GM19397 (cell line): ENCODE results near the gene ROCK2.

Experiments
- ATAC-seq: cut with Tn5 transposase; IDR thresholded peaks from one replicate; pipeline ENCODE4 v1.9.1; 2021; ENCODE audit warnings: mild to moderate bottlenecking, moderate library complexity; ENCODE audit not compliant: unreplicated experiment

ROCK2 gene

DNA sequence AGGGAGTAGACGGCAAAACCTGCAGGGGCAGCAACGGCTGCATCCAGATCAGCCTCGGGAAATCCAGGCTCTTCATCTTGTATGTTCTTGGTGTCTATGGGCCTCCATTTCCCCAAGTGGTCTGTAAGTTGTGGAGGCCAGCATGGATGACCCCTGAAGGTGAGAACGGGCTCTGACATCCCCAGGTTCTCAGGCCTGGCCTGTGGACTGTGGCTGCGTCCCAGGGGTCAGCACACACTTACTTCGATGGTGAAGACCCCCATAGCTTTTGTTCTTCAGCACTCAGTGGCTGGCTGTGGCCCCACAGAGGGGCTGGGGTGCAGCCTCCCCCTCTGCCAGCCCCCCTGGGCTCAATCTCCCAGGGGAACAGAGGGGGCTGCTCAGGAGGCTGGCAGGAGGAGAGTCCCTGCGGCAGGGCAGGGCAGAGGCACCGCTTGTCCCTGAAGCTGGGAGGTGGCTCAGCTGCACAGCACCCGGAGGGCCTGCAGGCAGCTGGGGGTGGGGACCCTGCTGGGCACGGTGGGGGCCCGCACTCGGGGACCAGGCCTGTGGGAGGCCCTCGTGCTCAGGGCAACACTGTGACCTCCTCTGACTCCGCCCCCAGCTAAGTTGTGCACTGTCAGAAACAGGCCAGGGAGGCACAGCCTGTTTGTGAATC is 185.4 kb downstream of the ROCK2 start:
- ATAC-seq, result no peak

DNA sequence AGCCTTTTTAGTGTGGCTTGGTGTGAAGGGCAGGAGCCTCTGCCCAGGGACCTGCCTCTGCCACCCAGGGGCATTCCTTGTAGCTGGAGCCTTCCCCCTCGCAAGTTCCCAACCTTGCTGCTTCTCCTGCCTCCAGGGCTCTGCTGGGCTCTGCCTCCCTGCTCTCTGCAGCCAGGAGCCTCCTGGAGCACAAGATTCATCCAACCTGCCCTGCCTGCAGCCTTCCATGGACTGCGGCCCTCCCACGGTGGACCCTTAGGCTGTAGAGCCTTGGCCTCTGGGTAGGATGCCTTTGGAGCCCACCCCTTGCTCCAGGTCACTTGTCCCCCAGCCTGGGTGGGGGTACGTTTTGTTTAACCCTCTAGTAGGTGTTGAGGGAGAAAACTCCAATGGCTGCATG is 186.7 kb downstream of the ROCK2 start:
- ATAC-seq, result no peak

DNA sequence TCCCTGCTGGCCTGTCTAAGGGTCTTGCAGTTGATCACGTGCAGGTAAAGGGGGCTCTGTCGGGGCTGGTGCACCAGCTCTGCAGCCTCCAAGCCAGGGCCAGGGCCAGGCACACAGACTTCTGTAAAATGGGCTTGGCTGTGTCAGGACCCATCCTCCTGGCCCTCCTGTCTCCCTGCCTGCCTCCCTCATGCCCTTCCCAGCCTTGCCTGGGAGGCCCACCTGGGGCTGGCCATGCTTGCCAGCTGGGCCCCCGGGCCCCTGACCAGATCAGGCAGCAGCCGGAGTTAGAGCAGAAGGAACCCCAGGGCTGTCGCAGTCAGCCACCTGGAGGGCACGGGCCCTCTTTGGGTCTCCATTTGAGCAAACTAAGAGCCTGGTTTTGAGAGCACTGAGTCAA is 187.1 kb downstream of the ROCK2 start:
- no peak for ATAC-seq

DNA sequence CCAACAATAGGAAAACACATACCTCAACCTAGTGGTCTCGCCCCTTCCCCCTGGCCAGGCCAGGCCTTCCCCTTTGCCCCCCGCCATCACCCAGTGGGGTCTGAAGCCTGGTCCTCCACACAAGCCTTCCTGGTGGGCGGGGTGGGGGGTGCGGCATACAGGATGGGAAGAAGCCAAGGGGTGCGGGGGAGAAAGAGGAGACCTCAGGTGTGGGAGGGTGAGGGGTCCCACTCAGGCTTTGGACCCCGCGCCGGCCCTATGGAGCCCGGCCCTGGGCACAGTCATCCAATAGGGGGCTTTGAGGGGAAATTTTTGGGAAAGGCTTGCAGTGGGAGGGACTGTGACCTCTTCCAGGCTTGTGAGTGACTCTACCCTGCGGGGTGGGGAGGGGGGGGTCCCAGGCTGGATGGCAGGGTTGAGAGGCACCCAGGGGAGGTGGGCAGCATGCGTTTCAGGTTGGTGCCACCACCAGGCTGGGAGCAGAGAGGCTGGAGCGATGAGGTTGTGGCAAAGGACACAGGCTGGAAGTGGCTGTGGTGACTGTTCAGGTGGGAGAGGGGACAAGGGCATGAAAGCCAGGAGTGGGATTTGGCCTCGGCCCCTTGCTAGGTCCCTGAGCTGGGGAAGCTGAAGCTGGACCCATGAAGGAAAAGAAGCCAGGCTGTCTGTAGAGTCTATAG is 187.9 kb downstream of the ROCK2 start:
- ATAC-seq, result no peak

DNA sequence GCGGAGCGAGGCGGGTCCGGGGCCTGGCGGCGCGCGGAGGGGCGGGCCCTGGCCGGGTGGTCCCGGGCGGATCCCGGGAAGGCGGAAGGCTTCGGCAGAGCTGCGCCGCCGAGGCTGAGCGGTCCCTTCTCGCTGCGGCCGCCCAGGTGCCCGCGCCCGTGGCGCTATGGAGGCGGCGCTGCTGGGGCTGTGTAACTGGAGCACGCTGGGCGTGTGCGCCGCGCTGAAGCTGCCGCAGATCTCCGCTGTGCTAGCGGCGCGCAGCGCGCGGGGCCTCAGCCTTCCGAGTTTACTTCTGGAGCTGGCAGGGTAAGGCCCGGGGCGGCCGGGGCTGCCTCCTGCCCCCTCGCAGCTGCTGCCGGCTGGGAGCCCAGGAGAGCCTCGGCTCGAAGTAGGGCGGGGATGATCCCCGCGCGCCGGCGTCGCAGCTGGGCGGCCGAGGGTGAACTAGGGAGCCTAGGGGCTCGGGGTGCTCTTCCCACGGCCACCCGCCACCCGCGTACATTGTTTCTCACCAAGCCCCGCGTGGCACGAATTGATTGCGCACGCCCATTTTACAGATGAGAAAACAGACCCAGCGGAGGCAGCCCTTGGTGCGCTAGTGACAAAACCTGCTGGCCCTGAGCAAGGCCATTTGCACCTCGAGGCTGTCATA is 188.9 kb downstream of the ROCK2 start, which contains the start of gene SLC66A3:
TSS of gene SLC66A3 (plus strand) at position 87 of the 655 bp plus-strand sequence. CDS start at position 167, 80 bp downstream.
- peak; percentile 82 for ATAC-seq

DNA sequence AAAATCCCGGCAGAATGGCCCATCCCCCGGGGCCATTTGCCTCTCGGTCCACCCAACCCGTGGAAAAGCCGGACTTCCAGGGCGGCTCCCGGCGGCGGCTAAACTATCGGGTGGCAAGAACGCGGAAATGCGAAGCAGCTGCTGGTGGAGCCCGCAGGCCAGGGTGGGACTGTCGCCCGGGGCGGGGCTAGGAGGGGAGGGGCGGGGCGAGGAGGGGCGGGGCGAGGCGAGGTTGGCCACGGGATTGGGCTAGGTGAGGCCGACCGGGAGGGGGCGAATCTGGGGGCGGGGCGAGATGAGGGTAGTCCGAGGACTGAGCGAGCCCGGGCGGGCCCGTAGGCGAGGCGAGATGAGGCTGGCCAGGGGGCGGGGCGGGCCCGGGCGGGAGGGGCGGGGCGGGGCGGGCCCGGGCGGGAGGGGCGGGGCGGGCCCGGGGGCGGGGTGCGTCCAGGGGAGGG is 189.5 kb downstream of the ROCK2 start:
- peak; percentile 61 for ATAC-seq

DNA sequence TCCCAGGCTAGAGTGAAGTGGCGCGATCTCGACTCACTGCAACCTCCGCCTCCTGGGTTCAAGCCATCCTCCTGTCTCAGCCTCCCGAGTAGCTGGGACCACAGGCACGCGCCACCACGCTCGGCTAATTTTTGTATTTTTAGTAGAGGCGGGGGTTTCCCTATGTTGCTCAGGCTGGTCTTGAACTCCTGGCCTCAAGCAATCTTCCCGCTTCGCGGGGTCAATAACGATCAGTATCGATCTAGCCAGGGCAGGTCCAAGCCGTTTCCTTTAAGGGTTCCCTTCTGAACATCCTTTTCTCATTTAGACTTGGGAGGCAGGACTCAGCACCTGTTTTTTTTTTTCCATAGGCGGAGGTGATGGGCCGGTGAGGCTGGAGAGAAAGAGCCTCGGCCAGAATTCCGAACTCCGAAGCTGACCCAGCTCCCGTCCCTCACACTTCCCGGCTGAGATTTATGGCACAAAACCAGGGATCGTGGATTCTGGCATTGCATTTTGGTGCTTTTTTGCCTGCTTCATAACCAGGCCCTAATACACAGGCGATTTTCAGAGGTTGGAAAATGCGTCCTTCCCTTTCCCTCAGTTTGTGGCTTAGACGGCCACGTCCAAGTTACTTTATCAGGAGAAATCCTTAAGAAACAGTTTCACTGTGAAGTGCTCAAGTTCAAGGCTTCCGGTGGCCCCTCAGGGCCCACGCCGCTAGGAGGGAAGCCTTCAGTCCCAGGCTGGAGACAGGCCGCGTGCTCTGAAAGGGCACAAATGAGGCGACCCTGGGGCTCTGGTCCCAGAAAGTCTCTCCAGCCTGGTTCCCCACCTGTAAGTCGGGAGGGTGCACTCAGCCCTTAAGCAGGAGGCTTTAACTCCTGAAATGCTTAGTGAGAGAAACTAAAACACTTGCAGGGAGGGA is 190.2 kb downstream of the ROCK2 start:
- ATAC-seq, result peak; percentile 5

DNA sequence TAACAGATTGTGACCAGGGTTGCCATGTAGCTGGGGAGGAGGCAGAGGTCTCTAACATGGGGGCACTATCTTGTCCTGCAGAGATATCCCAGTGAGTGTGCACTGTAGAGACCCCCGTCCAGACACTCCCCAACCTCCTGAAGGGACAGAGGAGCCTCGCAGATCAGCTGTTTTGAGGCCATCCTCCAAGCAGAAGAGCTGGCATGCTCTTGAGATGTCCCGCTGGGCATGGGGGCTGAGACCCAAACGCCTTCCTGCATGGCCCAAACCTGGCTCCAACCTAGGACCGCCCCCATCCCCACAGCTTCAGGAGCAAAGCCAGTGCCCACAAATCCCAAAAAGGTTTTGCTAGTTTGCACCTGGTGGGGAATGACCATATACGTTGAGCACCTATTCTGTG is 191.8 kb downstream of the ROCK2 start:
- no peak for ATAC-seq

DNA sequence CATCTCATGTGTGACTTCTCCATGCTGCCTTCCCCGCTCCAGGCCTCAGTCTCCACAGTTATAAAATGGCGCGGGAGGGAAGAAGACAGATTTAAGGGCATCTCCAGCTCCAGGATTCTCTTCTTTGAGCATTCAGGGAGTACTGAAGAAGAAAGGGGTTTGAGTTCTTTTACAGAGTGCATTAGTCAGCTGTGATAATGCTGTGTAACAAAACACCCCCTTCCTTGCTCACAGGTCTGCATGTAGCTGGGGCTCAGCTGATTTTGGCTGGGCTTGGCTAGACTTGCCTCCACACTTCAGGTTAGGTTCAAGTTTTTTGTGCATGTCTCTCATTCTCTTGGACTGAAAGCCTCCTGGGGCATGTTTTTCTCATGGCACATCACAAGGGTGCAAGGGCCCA is 197.2 kb downstream of the ROCK2 start:
- ATAC-seq, result no peak

DNA sequence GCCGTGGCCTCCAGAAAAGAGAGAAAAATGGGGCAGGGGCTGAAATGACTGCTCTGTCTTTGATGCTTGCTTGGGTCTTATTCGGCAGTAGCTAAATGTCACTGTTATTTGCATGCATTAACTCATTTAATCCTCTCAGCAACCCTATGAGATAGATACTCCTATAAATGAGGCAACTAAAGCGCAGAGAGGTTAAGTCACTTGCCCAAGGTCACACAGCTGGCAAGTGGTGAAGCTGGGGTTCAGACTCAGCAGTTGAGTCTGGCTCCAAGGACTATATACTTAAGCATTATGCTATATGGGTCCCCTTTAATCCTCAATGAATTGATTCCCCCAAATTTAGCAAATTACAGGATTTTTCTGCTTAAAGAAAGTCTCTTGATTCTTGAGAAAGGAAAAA is 198.4 kb downstream of the ROCK2 start:
- no peak for ATAC-seq

DNA sequence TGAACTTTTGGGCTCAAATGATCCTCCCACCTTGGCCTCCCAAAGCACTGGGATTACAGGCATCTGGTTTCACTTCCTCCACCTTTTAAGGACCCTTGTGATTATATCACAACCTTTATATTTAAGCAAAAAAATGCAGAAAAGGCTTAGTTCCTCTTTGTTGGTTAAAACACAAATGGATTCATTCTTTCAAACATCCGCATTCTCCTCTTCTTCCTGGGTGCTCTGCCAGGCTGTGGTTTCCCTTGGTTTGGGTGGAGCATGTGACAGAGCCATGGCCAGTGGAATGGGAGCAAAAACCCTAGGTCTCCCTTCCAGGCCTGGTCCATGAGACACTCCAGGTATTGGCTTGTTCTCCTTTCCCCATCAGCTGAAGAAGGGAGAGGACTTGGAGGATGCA is 199.1 kb downstream of the ROCK2 start:
- no peak for ATAC-seq

DNA sequence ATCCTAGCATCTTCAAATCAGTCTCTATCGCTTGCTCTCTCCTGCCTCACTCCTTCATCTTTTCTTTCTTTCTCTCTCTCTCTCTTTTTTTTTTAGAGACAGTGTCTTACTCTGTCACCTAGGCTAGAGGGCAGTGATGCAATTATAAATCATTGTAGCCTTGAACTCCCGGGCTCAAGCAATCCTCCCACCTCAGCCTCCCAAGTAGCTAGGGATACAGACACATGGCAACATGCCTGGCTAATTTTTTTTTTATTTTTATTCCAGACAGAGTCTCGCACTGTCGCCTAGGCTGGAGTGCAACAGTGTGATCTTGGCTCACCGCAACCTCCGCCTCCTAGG is 199.7 kb downstream of the ROCK2 start:
- no peak for ATAC-seq

DNA sequence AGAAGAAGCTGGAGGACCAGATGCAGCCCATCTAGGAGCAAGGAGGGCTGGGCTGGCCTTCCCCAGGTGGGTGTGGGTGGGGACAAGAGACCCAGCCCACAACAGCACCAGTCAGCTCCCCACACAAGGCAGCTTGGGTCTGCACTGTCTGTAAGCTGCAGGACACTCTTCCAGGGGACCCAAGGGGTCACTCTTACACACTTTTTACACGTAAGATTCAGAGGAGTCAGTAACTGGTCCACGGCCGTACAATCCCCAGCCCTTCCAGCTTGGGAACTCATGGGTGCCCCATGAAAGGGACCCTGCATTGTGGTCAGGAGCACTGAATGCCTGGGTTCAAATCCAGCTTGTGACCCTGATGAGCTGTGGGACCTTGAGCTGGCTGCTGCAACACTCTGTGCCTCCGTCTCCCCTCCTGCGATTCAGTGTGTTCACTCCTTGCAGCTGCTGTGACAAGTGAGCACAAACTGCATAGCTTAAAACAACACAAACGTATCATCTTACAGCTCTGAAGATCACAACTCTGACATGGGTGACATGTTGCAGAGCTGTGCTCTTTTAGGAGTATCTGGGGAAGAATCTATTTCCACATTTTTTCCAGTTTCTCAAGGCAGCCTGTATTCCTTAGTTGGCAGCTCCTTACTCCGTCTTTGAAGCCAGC is 200.2 kb downstream of the ROCK2 start:
- no peak for ATAC-seq

DNA sequence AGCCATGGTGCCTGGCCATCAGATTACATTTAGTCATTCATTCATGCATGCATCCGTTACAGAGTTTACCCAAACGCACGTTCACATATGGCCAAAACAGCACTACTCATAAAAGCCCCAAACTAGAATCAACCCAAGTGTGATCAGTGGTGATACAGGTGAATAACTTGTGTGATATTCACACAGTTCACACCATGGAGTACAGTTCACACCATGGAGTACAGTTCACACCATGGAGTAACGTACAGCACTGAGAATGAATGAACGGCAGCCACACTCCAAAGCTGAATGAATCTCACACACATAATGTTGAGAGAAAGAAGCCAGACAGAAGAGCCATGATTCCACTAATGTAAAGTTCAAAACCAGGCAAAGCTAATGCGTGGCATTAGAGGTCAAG is 201.4 kb downstream of the ROCK2 start:
- no peak for ATAC-seq

DNA sequence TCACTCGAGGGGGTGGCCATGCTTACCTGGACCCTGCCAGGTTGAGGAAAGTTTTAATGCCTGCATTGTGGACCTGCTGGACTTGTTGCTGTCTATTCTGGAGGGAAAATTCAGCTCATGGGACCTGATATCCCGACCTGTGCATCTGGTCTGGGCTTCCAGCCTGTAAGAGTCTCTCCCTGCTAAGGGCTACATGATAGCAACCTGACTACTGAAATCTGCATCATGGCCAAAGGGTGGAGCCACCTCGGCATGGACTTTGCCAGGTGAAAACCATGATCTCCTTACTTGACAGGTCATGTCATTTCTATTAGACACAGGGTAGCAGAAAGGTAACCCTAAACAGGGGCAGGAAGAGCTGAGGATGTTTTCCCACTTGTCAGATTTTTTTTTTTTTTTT is 202.1 kb downstream of the ROCK2 start:
- no peak for ATAC-seq

DNA sequence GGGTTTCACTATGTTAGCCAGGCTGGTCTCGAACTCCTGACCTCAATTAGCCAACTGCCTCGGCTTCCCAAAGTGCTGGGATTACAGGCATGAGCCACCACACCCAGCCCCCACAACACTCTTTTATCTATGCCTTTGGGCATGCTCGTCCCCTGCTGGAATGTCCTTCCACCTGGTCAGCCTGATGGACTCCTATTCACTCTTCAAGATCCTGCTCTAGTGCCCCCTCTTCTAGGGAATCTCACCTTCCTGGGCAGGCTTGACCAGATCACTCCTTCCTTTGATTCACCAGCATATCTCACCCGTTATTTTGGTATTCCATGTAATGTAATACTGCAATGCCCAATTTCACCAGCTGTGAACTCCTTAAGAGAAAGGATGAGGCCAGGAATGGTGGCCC is 203.1 kb downstream of the ROCK2 start:
- ATAC-seq, result no peak

DNA sequence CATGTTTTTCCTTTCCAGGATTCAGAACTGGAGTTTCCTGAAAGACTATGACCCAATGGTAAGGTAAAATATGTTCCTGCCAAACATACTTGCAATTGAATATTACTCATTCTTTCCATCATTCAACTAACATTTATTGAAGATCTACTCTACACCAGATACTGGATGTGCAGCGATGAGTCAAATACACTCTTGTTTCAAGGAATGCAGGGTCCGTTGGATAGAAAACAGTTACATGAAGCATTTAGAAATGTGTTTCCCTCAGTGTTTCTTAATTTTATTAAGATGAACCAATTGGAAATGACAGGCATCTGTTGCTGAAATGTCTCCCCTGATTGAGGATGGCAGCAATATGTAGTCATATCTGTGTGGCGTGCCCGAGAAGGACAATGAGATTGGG is 203.9 kb downstream of the ROCK2 start:
- no peak for ATAC-seq

DNA sequence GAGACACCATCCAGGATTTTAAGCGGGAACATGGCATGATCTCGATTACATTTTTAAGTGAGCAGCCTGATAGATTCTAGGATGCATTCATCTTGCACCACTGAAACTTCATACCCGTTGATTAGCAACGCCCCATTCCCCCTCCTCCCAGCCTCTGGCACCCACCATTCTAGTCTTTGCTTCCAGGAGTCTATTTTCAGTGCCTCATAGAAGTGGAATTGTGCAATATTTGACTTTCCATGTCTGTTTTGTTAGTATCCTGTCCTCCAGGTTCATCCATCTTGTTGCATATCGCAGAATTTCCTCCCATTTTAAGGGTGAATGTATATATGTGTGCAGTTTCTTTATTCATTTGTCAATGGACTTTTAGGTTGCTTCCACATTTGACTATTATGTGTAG is 210.1 kb downstream of the ROCK2 start:
- ATAC-seq, result no peak

DNA sequence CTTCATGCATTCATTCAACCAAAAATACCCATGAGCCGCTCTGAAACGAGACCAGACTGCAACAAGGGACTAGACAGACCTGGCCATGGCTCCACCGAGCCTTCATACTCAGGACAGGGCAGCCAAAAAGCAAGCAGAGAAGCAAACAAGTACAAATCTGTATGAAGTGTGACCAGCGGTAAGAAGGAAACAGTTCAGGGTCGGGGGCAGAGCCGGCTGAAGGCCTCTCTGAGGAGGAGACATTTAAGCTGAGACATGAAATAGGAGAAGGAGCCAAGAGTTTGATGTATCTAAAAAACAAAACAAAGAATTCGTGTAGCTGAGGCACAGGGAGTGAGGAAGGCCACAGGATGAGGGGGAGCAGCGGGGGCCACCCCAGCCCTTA is 210.5 kb downstream of the ROCK2 start:
- ATAC-seq, result no peak

DNA sequence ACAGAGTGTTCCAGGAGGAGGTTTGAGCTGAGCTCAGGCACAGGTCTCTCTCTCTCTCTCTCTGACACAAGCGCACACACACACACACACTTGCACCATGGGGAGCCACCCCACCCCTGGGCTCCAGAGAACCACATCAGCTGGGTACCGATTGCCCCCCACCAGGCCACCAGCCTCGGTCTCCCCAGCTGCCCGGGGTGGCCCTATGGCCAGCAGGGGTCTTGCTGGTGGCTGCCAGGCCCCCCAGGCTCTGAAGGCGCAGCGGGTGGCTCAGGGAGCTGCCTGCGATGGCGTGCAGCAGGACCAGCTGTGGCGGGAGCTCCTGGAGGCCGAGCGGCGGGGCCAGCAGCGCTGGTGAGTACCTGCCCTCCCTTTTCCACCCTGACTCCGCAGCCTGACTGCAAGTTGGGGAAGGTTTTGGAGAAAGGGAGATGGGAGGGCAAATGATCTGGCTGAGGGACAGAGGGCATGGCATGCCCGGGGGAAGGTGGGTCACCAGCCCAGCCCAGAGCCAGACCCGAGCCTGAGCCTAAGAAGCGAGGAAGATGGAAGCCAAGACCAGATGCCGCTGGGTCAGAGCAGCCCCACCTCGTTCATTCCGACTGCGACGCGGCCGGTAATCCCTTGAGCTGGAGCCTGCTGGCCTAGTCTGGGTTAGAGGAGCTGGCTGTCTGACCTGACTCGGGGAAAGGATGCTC is 211.0 kb downstream of the ROCK2 start:
- no peak for ATAC-seq
